Mammary epithelial cell (primary cell): Measurements from ENCODE around the gene PTPRC.

Source experiments
- EZH2 ChIP-seq: IDR thresholded peaks from 2 replicates; pipeline ENCODE4 v1.6.1; 2012; ENCODE audit warnings: low read length, inconsistent platforms, borderline replicate concordance
- TF ChIP-seq, protein P1 (sequence below), 2 donors: IDR thresholded peaks in 1 of 2; conservative IDR thresholded peaks in 1 of 2; 2 replicates each; pipeline ENCODE4 v1.5.1; 2011 to 2012; ENCODE audit warnings: inconsistent platforms in 2 of 2, low read length in 2 of 2, mild to moderate bottlenecking in 2 of 2, control low read depth in 1 of 2, low read depth in 1 of 2; ENCODE audit not compliant: insufficient read depth in 1 of 2; ENCODE audit errors: extremely low read depth in 1 of 2

DNA sequence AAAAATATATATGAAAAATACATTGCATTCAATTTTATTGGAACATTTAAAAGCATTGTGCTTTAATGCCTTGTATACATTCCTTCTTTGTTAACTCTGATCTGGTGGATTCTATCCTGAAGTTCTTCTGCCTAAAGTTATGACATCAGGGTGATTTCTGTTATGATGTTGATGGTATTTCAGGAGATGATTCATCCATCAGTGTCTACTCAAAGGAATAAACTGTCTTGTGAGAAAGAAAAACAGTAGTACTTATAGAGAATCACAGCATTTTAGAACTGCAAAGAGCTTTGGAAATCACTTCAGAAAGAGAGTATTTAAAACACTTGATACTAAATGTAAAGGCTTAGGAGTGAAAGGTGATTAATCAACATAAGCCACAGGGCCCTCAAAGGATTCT, 155.7 kb downstream of the PTPRC start:
- TF ChIP-seq, protein P1, sequence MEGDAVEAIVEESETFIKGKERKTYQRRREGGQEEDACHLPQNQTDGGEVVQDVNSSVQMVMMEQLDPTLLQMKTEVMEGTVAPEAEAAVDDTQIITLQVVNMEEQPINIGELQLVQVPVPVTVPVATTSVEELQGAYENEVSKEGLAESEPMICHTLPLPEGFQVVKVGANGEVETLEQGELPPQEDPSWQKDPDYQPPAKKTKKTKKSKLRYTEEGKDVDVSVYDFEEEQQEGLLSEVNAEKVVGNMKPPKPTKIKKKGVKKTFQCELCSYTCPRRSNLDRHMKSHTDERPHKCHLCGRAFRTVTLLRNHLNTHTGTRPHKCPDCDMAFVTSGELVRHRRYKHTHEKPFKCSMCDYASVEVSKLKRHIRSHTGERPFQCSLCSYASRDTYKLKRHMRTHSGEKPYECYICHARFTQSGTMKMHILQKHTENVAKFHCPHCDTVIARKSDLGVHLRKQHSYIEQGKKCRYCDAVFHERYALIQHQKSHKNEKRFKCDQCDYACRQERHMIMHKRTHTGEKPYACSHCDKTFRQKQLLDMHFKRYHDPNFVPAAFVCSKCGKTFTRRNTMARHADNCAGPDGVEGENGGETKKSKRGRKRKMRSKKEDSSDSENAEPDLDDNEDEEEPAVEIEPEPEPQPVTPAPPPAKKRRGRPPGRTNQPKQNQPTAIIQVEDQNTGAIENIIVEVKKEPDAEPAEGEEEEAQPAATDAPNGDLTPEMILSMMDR (conservative IDR thresholded peaks at IDR 0.05 in 1 of 2, IDR thresholded peaks at IDR 0.05 in 1 of 2; ENCODE audit: extremely low read depth in 1 of 2, insufficient read depth in 1 of 2, low read depth in 1 of 2, low read length in 2 of 2), result no peak
- TF ChIP-seq EZH2, result no peak
